ENCODE measurements around the gene PAX7. TPM values are rescaled to one million over a fixed set of nuclear protein-coding genes. Genes with fewer than 3 reads are reported as not detected.
"Not testable (repeated sequence)": the region's sequence is repeated elsewhere in the genome, so short reads cannot be mapped to it uniquely, and the experiment has no call there.

PAX7 gene
- not detected for total RNA-seq

DNA sequence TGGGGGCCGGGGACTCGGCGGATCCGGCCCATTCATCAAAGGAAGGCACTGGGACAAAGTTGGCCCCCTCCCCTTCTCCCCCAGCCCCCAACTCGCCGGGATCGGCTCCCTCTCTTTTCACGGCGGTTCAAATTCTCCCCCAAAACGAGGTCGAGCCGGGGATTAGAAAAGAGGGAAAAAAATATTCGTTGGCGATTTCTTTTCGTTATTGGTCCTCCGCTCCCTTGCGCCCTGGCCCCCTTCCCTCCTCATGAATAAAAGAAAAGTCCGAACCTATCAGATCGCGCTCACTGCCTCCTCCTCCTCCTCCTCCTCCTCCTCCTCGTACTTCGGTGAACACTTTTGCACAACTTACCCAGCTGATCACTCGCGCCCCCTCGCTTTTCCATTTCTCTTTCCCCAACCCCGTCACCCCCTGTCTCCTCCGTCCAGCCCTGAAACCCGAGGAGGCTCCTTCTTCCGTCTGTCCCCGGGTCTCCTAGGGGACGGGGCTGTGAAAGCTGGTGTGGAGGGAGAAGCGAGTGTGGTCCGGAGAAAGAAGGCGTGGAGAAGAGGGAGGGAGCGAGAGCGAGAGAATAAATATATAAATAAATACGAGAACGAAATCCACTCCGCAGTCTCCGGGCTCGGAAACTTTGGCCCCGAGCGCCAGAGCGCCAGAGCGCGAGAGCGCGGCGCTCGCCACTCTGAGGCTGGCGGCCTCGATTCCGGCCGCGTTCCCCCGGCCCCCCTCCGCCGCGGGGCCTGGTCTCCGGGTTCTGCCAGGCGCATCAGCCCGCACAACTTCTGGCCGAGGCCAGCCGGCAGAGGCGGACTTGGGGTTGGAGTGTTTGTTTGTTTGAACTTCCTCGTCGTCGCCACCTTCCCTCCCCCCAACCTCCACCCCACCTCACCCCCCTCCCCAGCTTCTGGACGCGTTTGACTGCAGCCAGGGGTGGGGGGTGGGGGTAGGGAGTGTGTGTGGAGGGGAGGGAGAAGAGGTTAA lies at the start of gene PAX7:
TSS of gene PAX7 (plus strand) at position 336 of the 985 bp plus-strand sequence. CDS start 758 bp downstream, outside the sequence.
- peaks cover 92% of the 10 kb centered on the region for H3K27me3 Mint-ChIP-seq
- no peak for DNase-seq
- H3K4me1 Mint-ChIP-seq: peaks cover 3% of the 10 kb centered on the region
- H3K36me3 Mint-ChIP-seq (ENCODE audit: low read depth): no peaks in the 10 kb centered on the region
- H3K9me3 Mint-ChIP-seq: no peaks in the 10 kb centered on the region
- ChIA-PET POLR2A (no interaction called here), CTCF (no interaction called here)
- H3K27ac Mint-ChIP-seq: peak within 1 kb of the TSS; percentile 85
- no peak within 1 kb of the TSS for H3K4me3 Mint-ChIP-seq

DNA sequence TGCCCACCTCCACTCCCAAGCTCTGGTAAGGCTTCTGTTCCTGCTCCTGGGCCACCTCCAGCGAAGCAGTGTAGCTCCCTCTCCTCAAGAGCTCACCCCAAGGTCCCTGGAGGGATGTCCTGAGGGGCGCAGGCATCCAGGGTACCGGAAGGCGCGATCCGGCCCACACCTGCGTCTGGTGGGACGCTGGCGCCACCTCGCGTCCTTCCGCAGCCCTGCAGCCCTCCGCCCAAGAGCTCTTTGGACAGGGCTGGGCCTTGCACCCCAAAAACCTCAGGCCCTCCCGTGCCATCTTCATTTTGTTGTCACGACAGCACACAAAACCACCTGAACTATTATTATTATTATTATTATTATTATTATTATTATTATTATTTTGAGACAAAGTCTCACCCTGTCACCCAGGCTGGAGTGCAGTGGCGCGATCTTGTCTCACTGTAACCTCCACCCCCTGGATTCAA lies 49.2 kb upstream of the PAX7 start:
- ChIA-PET CTCF (interaction anchor here (0.6 to 1.3 kb wide), 10 partner anchors 12 to 375 kb away, joined by 3 to 5 read pairs (median 3); no protein-coding TSS in a partner anchor), POLR2A (no interaction called here)
- Mint-ChIP-seq H3K9me3 (no peaks in the 10 kb centered on the region), H3K27me3 (peaks cover 4% of the 10 kb centered on the region), H3K4me3 (no peak overlapping the region), H3K4me1 (no peaks in the 10 kb centered on the region), H3K27ac (no peak overlapping the region), H3K36me3 (ENCODE audit: low read depth) (no peaks in the 10 kb centered on the region)
- DNase-seq: peak; percentile 31

GRCh38 chr1:18582890-18583289 lies 47.8 kb upstream of the PAX7 start:
- peaks cover 4% of the 10 kb centered on the region for H3K27me3 Mint-ChIP-seq
- no peak for DNase-seq
- CTCF ChIA-PET: interaction anchor here (1.1 kb wide), 1 partner anchor 22 kb away, joined by 3 read pairs; no protein-coding TSS in a partner anchor
- no peak overlapping the region for H3K27ac Mint-ChIP-seq
- H3K36me3 Mint-ChIP-seq (ENCODE audit: low read depth): no peaks in the 10 kb centered on the region
- H3K4me1 Mint-ChIP-seq: no peaks in the 10 kb centered on the region
- POLR2A ChIA-PET: no interaction called here
- H3K4me3 Mint-ChIP-seq: no peak overlapping the region
- H3K9me3 Mint-ChIP-seq: no peaks in the 10 kb centered on the region

DNA sequence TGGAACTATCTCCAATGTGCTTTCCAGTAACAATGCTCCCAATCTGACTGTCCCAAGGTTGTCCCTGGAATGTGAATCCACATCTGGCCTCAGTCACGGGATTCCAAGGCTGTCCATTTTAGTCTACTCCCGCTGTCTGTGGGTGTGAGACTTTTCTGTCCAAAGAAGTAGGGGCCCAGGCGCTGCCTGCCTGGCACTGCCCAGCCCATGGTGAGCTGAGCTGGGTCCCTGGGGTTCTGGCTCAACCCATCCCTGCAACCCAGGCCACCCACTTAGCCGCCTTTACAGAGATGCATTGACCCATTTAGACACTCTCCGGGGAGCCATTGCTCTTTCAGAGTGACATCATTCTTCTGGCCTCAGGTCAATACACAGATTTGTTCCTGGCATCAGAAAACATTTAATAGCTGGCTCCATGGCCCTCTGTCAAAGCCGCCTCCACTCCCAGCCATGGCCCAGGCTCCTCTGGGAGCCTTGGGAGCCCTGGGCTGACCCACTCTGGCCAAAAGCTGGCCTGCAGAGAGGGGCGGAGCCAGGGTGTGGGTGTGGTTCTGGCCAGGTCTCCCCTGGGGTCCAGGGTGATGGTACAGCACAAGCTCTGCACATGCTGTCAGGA lies 47.2 kb upstream of the PAX7 start:
- ChIA-PET POLR2A (no interaction called here), CTCF (interaction anchor here (1.1 kb wide), 1 partner anchor 23 kb away, joined by 3 read pairs; no protein-coding TSS in a partner anchor)
- DNase-seq: no peak

DNA sequence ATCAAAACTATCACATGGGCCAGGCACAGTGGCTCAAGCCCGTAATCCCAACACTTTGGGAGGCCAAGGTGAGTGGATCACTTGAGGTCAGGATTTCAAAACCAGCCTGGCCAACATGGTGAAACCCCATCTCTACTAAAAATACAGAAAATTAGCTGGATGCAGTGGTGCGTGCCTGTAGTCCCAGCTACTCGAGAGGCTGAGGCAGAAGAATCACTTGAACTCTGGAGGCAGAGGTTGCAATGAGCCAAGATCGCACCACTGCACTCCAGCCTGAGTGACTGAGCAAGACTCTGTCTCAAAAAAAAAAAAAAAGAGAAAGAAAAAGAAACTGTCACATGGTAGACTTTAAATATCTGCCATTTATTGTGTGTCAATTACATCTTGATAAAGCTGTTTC lies 44.6 kb upstream of the PAX7 start:
- H3K9me3 Mint-ChIP-seq; DNase-seq; POLR2A ChIA-PET; H3K4me3 Mint-ChIP-seq; H3K27me3 Mint-ChIP-seq; H3K4me1 Mint-ChIP-seq; H3K27ac Mint-ChIP-seq; H3K36me3 Mint-ChIP-seq (ENCODE audit: low read depth): not testable (repeated sequence)
- CTCF ChIA-PET: interaction anchor here (0.6 kb wide), 1 partner anchor 238 kb away, joined by 3 read pairs; no protein-coding TSS in a partner anchor

More for the DNA sequence above, 47.2 kb upstream of the PAX7 start:
- no peak overlapping the region for H3K27ac Mint-ChIP-seq
- H3K9me3 Mint-ChIP-seq: no peaks in the 10 kb centered on the region
- H3K4me1 Mint-ChIP-seq: no peaks in the 10 kb centered on the region
- H3K36me3 Mint-ChIP-seq (ENCODE audit: low read depth): no peaks in the 10 kb centered on the region
- H3K4me3 Mint-ChIP-seq: no peak overlapping the region
- H3K27me3 Mint-ChIP-seq: peaks cover 4% of the 10 kb centered on the region

- no peak overlapping the region for H3K27ac Mint-ChIP-seq
- H3K36me3 Mint-ChIP-seq (ENCODE audit: low read depth): no peaks in the 10 kb centered on the region
- no peaks in the 10 kb centered on the region for H3K9me3 Mint-ChIP-seq
- H3K4me1 Mint-ChIP-seq: no peaks in the 10 kb centered on the region
- POLR2A ChIA-PET: no interaction called here
- DNase-seq: no peak
- no peak overlapping the region for H3K4me3 Mint-ChIP-seq
- peaks cover 12% of the 10 kb centered on the region for H3K27me3 Mint-ChIP-seq
- CTCF ChIA-PET: interaction anchor here (0.6 to 1.8 kb wide), 2 partner anchors 9 to 461 kb away, joined by 4 to 5 read pairs; no protein-coding TSS in a partner anchor
Observed at GRCh38 chr1:18588093-18588492, 42.6 kb upstream of the PAX7 start.

DNA sequence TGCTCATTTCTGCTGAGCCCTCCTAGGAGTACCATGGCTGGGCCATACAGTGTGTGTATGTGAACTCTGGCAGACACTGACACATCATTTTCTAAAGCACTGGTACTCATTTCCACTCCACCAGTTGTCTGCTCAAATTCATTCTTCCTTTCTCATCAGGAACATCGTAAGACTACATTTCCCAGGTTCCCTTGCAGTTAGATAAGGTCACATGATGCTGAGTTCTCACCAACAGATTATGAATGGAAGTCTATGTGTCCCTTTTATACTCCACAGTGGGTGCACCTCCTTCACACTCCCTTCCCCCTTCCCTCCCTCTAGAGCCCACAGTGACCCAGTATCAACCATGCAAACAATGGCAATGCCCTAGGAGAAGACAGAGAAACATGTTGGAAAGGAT lies 38.3 kb upstream of the PAX7 start:
- POLR2A ChIA-PET: no interaction called here
- CTCF ChIA-PET: interaction anchor here (1.6 kb wide), 1 partner anchor 11 kb away, joined by 3 read pairs; no protein-coding TSS in a partner anchor

GRCh38 chr1:18597160-18598042 lies 33.2 kb upstream of the PAX7 start:
- H3K4me3 Mint-ChIP-seq: no peak overlapping the region
- ChIA-PET CTCF (interaction anchor here (1.2 to 1.5 kb wide), 5 partner anchors 9 to 287 kb away, joined by 3 to 5 read pairs (median 3); no protein-coding TSS in a partner anchor), POLR2A (no interaction called here)
- no peaks in the 10 kb centered on the region for H3K9me3 Mint-ChIP-seq
- H3K27me3 Mint-ChIP-seq: peaks cover 19% of the 10 kb centered on the region
- DNase-seq: peak; percentile 55
- H3K36me3 Mint-ChIP-seq (ENCODE audit: low read depth): no peaks in the 10 kb centered on the region
- no peaks in the 10 kb centered on the region for H3K4me1 Mint-ChIP-seq
- no peak overlapping the region for H3K27ac Mint-ChIP-seq

More for the DNA sequence above, 38.3 kb upstream of the PAX7 start:
- Mint-ChIP-seq H3K4me3 (no peak overlapping the region), H3K4me1 (no peaks in the 10 kb centered on the region), H3K27me3 (peaks cover 19% of the 10 kb centered on the region), H3K9me3 (no peaks in the 10 kb centered on the region), H3K27ac (no peak overlapping the region), H3K36me3 (ENCODE audit: low read depth) (no peaks in the 10 kb centered on the region)
- no peak for DNase-seq

DNA sequence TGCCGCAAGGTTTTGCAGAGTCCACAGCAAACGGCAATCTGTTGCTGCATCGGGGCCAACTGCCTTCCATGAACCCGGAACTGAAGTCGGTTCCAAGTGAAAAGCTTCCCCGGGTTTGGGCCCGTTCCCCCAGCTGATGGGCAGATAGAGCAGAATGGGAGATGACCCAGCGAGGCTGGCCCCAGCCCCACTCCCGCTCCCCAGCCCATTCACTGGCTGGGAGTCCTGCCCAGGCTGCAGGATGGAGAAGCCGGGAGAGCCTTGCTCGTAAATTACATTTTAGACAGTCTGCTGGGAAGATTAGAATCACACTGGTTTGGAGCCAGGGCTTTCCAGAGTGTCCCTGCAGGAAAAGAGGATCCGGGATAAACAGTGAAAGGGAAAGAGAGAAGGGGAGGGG lies 31.6 kb upstream of the PAX7 start:
- Mint-ChIP-seq H3K27ac (no peak overlapping the region), H3K36me3 (ENCODE audit: low read depth) (no peaks in the 10 kb centered on the region), H3K27me3 (peaks cover 12% of the 10 kb centered on the region), H3K9me3 (no peaks in the 10 kb centered on the region), H3K4me1 (no peaks in the 10 kb centered on the region), H3K4me3 (no peak overlapping the region)
- ChIA-PET POLR2A (no interaction called here), CTCF (no interaction called here)
- DNase-seq: no peak

DNA sequence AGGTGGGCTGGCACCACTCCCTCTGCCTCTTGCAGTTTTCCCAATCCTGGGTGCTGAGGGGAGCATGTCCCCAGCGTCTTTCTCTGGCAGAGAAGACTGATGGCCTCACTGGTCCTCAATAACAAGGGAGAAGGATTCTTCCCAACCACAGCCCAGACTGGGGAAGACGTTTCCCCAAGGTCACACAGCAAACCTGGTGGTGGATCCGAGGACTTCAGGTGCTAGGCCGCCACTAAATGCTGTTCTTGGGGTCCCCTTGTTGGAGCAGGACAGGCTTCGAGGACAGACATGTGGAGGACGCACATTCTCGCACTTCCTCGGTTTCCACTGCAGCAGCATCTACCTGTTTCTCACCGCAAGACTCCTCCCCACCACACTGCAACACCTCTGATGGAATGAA lies 30.9 kb upstream of the PAX7 start:
- POLR2A ChIA-PET: no interaction called here

GRCh38 chr1:18602533-18603211 lies 28.0 kb upstream of the PAX7 start:
- H3K4me3 Mint-ChIP-seq: no peak overlapping the region
- DNase-seq: no peak
- POLR2A ChIA-PET: no interaction called here
- H3K36me3 Mint-ChIP-seq (ENCODE audit: low read depth): no peaks in the 10 kb centered on the region
- no peaks in the 10 kb centered on the region for H3K4me1 Mint-ChIP-seq
- H3K27me3 Mint-ChIP-seq: peaks cover 6% of the 10 kb centered on the region
- CTCF ChIA-PET: no interaction called here
- H3K27ac Mint-ChIP-seq: no peak overlapping the region
- no peaks in the 10 kb centered on the region for H3K9me3 Mint-ChIP-seq

More for the DNA sequence above, 30.9 kb upstream of the PAX7 start:
- H3K4me3 Mint-ChIP-seq: no peak overlapping the region
- no peaks in the 10 kb centered on the region for H3K4me1 Mint-ChIP-seq
- no peak for DNase-seq
- H3K36me3 Mint-ChIP-seq (ENCODE audit: low read depth): no peaks in the 10 kb centered on the region
- H3K27me3 Mint-ChIP-seq: peaks cover 6% of the 10 kb centered on the region
- CTCF ChIA-PET: no interaction called here
- no peak overlapping the region for H3K27ac Mint-ChIP-seq
- no peaks in the 10 kb centered on the region for H3K9me3 Mint-ChIP-seq
